Raji (cell line): Measurements from ENCODE around the gene MCRS1.
"Not testable (repeated sequence)": the region's sequence is repeated elsewhere in the genome, so short reads cannot be mapped to it uniquely, and the experiment has no call there.

Experiments
- POLR2A ChIP-seq: IDR thresholded peaks from 2 replicates; pipeline ENCODE4 v1.6.1; 2011; ENCODE audit warnings: low read depth, low read length, control low read depth; ENCODE audit not compliant: insufficient read depth

MCRS1 gene

GRCh38 chr12:49567611-49568441, at the start of gene MCRS1:
Gene MCRS1, minus strand, starts transcription at chr12:49568142. Its CDS starts 1,411 bp downstream, at chr12:49566731.
- peak; percentile 80 for TF ChIP-seq POLR2A

GRCh38 chr12:49616533-49617219, 48.7 kb upstream of the MCRS1 start:
- TF ChIP-seq POLR2A: no peak

GRCh38 chr12:49615725-49616124, 47.8 kb upstream of the MCRS1 start:
- TF ChIP-seq POLR2A: no peak

GRCh38 chr12:49612210-49612609, 44.3 kb upstream of the MCRS1 start:
- TF ChIP-seq POLR2A: no peak

- TF ChIP-seq POLR2A: no peak
Observed at GRCh38 chr12:49609875-49610154, 41.9 kb upstream of the MCRS1 start.

GRCh38 chr12:49609059-49609874, 41.3 kb upstream of the MCRS1 start:
- no peak for TF ChIP-seq POLR2A

- not testable (repeated sequence) for TF ChIP-seq POLR2A
Observed at GRCh38 chr12:49605539-49605938, 37.6 kb upstream of the MCRS1 start, which contains the start of gene FAM186B. Gene FAM186B, minus strand, starts transcription at chr12:49605639. Its CDS starts 162 bp downstream, at chr12:49605477.

GRCh38 chr12:49604856-49605255, 36.9 kb upstream of the MCRS1 start:
- TF ChIP-seq POLR2A: no peak

GRCh38 chr12:49603721-49604120, 35.8 kb upstream of the MCRS1 start:
- TF ChIP-seq POLR2A: no peak

- TF ChIP-seq POLR2A: no peak
Observed at GRCh38 chr12:49599961-49600360, 32.0 kb upstream of the MCRS1 start.

- TF ChIP-seq POLR2A: no peak
Observed at GRCh38 chr12:49598527-49598926, 30.6 kb upstream of the MCRS1 start.

GRCh38 chr12:49588721-49589516, 21.0 kb upstream of the MCRS1 start:
- no peak for TF ChIP-seq POLR2A

- TF ChIP-seq POLR2A: no peak
Observed at GRCh38 chr12:49588281-49588680, 20.3 kb upstream of the MCRS1 start.

- TF ChIP-seq POLR2A: no peak
Observed at GRCh38 chr12:49587174-49587908, 19.4 kb upstream of the MCRS1 start.
